Stimulated activated CD4-positive, alpha-beta T cell treated with anti-CD3 and anti-CD28 coated beads, Interleukin-4, amount 100 ng/mL, for 1 hour (primary cell): ENCODE data around the gene ACTR1B.
"Not testable (repeated sequence)": the region's sequence is repeated elsewhere in the genome, so short reads cannot be mapped to it uniquely, and the experiment has no call there.

Source experiments
- DNase-seq: peaks from one replicate; pipeline ENCODE4 v3.0.0-alpha.2; 2020

ACTR1B gene

GRCh38 chr2:97663962-97664635 lies at the start of gene ACTR1B:
Gene ACTR1B, minus strand, starts transcription at chr2:97664044. Its CDS starts 154 bp downstream, at chr2:97663890.
- peak; percentile 97 for DNase-seq

DNA sequence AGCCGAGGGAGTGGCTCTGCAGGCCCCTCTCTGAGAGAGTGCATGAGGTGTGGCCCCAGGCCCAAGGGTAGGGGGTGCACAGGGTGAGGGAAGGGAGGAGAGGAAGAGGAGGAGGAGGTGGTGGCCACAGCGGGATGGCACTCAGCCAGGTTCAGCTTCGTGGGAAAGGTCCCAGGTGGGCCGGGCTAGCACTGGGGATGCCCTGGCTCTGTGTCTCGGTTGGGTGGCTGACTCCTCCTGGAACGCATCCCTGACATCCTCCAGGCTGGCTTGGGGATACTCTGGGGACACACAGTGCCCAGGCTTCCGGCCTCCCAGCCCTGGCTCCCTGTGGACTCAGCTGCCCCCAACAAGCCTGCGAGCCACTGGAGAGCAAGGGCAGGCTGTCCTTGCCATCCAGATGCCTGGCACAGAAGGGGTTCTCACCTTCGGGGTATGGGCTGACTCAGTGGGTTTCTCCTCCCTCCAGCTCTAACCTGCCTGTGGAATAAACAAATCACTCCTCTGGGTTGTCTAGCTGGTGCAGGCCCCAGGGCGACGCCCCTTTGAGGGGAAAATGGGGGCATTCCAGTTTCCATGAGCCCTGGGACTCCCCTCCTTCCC lies 49.0 kb upstream of the ACTR1B start:
- DNase-seq, result peak; percentile 52

- not testable (repeated sequence) for DNase-seq
These were observed 48.3 kb upstream of the ACTR1B start for GRCh38 chr2:97712175-97712574.

GRCh38 chr2:97711394-97711711 lies 47.5 kb upstream of the ACTR1B start:
- DNase-seq, result no peak

- DNase-seq, result no peak
These were observed 44.8 kb upstream of the ACTR1B start for GRCh38 chr2:97708608-97709007.

GRCh38 chr2:97708048-97708380 lies 44.2 kb upstream of the ACTR1B start:
- no peak for DNase-seq

GRCh38 chr2:97707362-97708047 lies 43.7 kb upstream of the ACTR1B start:
- no peak for DNase-seq

- DNase-seq, result no peak
These were observed 43.0 kb upstream of the ACTR1B start for GRCh38 chr2:97706708-97707345.

GRCh38 chr2:97706112-97706511 lies 42.3 kb upstream of the ACTR1B start:
- no peak for DNase-seq

- no peak for DNase-seq
These were observed 41.1 kb upstream of the ACTR1B start for GRCh38 chr2:97704989-97705388.

DNA sequence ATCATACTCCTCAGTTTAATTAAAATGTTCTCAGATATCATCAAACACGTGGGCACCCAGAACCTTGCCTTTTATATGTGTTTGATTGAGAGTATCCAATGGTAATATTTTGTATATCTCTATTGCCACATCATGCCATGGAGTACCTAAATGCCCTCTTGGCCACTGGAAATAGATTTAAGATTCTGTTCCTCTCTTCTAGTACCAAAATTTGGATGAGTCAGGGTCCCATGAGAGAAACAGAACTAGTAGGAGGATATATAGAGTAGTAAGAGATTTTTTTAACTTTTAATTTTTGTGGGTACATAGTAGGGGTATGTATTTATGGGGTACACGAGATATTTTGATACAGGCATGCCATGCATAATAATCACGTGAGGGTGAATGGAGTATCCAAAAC lies 39.9 kb upstream of the ACTR1B start:
- DNase-seq, result no peak

- DNase-seq, result no peak
These were observed 39.1 kb upstream of the ACTR1B start for GRCh38 chr2:97702731-97703470.

DNA sequence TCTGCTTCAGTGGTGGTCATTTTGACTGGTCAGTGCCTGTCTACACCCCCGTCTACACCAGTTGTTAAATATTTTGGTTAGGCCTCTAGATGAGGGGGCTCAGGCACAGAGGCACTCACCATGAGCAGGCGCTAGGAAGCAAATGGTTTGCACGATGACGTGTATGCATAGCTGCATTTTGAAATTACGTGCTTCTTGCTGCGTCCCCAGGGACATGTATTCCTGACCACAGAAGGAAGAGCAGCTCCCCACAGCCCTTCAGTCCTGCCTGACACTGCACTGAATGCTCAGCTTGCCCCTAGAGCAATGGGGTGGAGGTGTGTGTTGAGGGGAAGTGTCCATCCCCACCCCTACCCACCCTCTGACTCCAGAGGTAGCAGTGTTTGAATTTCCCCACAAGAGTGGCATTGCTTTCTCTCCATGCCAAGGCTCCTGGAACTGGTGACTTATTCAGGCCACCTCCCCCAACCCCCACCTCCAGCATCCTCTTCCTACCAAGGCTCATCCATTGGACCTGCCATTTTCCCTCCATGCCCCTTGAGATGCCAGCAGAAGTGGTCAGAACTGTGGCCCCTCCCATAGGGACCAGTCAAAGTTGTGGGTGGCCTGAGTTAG lies 38.1 kb upstream of the ACTR1B start:
- no peak for DNase-seq

GRCh38 chr2:97701186-97701585 lies 37.3 kb upstream of the ACTR1B start:
- DNase-seq, result no peak

GRCh38 chr2:97699765-97700444 lies 36.1 kb upstream of the ACTR1B start:
- peak; percentile 68 for DNase-seq

- no peak for DNase-seq
These were observed 34.7 kb upstream of the ACTR1B start for GRCh38 chr2:97698530-97698929.

- peak; percentile 96 for DNase-seq
These were observed 33.7 kb upstream of the ACTR1B start for GRCh38 chr2:97697252-97698235.

DNA sequence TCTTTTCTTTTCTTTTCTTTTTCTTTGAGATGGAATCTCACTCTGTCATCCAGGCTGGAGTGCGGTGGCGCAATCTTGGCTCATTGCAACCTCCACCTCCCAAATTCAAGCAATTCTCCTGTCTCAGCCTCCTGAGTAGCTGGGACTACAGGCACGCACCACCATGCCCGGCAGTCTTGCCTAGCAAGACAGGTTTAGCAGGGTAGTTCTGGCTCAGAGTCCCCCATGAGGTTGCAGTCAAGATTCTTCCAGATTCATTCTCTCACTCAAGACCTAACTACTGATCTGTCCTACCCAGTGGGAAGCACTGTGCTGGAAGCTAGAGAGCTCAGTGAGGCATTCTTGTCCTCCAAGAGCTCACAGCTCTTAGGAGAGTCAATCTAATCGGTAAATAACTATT lies 31.9 kb upstream of the ACTR1B start:
- DNase-seq, result no peak

GRCh38 chr2:97693476-97693875 lies 29.6 kb upstream of the ACTR1B start:
- no peak for DNase-seq

DNA sequence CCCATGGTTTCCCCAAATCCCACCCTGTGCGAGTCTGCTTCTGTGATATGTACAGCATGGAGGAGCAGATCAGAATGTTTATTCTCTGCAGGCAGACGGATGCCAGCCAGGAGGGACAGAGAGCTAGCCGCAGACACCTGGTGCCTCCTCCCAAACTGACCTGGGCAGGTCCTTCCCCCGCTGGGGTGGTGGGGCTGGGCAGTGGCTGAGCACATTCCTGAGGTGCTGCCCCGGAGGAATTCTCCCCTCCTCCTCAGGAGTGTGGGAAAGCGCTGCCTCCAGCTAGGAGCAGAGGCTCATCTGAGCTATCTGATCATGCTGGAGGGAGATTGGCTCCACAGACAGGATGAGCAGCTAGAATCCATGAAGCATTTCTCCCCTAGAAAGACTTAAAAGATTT lies 27.3 kb upstream of the ACTR1B start:
- DNase-seq, result no peak
